T-helper 17 cell (primary cell): ENCODE results near the gene SLC12A7. TPM values are rescaled to one million over a fixed set of nuclear protein-coding genes. Genes with fewer than 3 reads are reported as not detected.

Experiments
- ATAC-seq: fragments of 150-1000 bp; cut with Tn5 transposase; 2 replicates; pipeline ENCODE4 v1.10.0; 2021; ENCODE audit warnings: mild to moderate bottlenecking, moderate library complexity
- DNase-seq, 3 donors: peaks; one replicate each; pipeline versions ENCODE4 v3.0.0 to v3.0.0-alpha.2; 2020 to 2021
- H3K9me3 ChIP-seq: one replicate; pipeline ENCODE4 v1.7.0; 2013; ENCODE audit warnings: low read length, mild to moderate bottlenecking; ENCODE audit not compliant: control insufficient read depth, poor library complexity, severe bottlenecking
- H3K27ac Mint-ChIP-seq: one replicate; pipeline ENCODE4 v1.8.0; 2022; ENCODE audit warnings: mild to moderate bottlenecking, moderate library complexity, mixed read lengths
- H3K27me3 Mint-ChIP-seq: one replicate; pipeline ENCODE4 v1.8.0; 2022; ENCODE audit warnings: mixed read lengths
- H3K36me3 Mint-ChIP-seq: one replicate; pipeline ENCODE4 v1.8.0; 2022; ENCODE audit warnings: low read depth, mixed read lengths
- H3K4me1 Mint-ChIP-seq: one replicate; pipeline ENCODE4 v1.8.0; 2022; ENCODE audit warnings: mild to moderate bottlenecking, mixed read lengths
- H3K4me3 Mint-ChIP-seq: one replicate; pipeline ENCODE4 v1.8.0; 2022; ENCODE audit warnings: mild to moderate bottlenecking, moderate library complexity, mixed read lengths
- total RNA-seq, 4 donors: library from RNA in 2 of 4; stranded (reverse) in 2 of 4; gene quantifications; one replicate each; pipeline ENCODE4 v1.2.3 and lab custom pipeline; 2022 to 2026

The SLC12A7 gene
- total RNA-seq, 2 donors from 2014 or later: 36.6 to 88.0 TPM

DNA sequence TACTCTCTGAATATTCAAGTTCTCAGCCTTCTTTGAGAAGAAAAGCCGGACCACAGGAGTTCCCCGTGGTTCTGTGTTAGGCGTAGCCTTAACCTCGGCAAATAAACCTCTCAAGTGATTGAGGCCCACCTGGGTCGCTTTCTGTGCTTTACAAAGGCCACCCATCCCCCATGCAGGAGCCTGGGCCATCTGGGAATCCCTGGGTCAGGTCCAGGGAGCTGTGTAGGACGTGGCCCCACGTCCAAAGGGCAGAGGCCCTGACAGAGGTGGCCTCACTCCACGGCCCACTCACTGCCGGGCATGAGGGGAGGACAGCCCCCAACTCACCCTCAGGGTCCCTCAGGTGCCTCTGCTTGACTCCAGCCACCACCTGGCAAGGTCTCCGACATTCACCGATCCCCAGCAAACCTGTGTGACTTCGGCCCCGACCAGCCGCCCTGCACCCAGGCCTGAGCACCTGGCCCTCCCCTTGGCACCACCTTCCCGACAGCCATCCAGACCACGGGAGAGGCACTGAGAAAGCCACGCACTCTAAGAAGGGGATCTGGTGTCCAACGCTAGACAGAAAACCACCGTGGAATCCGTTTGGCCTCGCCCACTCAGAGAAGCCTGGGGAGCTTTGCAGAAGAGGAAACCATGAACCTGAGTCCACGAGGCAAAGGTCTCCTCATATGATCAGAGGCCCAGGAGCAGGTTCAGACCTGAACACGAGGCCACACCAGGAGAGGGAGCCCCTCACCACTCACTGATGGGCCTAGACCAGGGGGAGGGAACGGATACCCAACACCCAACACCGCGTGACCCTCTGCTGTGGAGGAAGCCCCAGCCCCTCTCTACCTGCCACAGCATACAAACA, 4.5 kb downstream of the SLC12A7 start:
- no peaks in the 10 kb centered on the region for H3K27me3 Mint-ChIP-seq

DNA sequence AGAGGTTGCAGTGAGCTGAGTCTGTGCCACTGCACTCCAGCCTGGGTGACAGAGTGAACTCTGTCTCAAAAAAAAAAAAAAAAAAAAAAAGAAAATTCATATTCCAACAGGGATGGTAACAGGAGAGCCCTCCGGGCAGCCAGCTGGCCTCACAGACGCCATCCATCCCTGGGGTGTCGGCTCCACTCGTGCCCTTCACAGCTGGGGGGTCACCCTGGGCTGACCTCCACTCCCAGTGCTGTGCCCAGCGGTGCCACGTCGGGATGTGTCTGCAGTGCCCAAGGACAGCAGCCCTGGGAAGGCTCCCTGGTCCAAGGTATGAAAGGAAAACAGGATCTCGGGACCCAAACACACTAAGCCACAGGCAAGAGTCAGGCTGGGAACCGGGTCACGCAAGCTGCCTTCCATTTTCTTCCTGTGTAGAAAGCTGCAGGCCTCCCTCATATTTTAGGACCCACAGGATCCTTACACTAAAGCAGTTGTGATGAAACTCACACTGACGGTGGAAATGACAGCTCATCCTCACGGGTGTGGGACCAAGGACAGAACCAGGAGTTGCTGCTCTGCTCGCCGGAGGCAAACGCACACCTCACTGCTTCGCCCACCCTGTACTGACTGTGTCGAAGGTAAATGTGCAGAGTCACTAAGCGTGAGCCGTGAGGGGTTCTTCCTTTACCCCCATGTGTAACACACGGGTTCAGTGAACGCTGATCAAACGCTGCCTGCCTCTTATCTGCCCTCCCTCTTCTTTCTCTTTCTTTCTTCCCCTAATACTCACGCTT, 5.3 kb downstream of the SLC12A7 start:
- Mint-ChIP-seq H3K4me3 (peak overlapping the region; percentile 94), H3K27ac (peak overlapping the region; percentile 96), H3K36me3 (peaks cover 4% of the 10 kb centered on the region), H3K27me3 (no peaks in the 10 kb centered on the region), H3K4me1 (peaks cover 59% of the 10 kb centered on the region)
- H3K9me3 ChIP-seq: no peaks in the 10 kb centered on the region
- DNase-seq (no peak), ATAC-seq (no peak)

More for the DNA sequence above, 4.5 kb downstream of the SLC12A7 start:
- Mint-ChIP-seq H3K4me3 (peak overlapping the region; percentile 75), H3K4me1 (peaks cover 53% of the 10 kb centered on the region), H3K36me3 (peaks cover 4% of the 10 kb centered on the region), H3K27ac (peak overlapping the region; percentile 96)
- no peaks in the 10 kb centered on the region for H3K9me3 ChIP-seq
- DNase-seq (no peak), ATAC-seq (no peak)

DNA sequence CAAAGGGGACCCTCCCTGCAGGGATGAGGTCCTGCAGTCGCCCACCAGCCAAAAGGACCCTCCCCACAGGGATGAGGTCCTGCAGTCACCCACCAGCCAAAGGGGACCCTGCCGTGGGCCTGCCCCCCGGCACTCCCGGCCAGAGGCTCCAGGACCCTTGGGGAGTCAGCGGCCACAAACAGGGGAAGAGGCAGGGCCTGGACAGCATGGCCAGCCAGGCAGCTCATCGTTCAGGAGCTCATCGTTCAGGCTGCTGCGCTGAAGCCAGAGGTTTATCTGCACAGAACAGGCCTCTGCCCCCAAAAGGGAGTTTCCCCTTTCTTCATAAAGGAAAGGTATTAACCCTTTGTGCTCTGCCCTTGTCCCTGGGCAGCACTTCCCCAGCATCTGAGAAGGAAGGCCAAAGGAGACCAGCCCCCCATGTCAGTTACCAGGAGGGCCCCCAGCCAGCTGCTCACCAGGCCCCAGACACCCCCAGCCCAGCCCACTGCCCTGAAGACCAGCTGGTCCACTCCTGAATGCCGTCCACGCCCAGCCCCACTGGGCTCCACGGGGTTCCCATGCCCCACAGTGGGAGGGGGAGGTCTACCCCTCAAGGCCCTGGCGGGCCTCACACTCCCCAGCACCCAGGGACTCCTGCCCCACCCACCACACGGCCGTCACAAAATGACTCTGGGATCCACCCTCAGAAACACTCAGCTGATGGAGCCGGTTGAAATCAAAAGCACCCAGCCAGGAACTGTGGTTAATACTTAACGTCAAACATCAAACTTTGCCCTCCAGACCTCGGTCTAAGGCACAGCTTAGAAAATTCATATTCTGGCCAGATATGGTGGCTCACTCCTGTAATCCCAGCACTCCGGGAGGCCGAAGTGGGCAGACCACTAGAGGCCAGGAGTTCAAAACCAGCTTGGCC, 6.3 kb downstream of the SLC12A7 start:
- H3K4me1 Mint-ChIP-seq: peaks cover 59% of the 10 kb centered on the region

DNA sequence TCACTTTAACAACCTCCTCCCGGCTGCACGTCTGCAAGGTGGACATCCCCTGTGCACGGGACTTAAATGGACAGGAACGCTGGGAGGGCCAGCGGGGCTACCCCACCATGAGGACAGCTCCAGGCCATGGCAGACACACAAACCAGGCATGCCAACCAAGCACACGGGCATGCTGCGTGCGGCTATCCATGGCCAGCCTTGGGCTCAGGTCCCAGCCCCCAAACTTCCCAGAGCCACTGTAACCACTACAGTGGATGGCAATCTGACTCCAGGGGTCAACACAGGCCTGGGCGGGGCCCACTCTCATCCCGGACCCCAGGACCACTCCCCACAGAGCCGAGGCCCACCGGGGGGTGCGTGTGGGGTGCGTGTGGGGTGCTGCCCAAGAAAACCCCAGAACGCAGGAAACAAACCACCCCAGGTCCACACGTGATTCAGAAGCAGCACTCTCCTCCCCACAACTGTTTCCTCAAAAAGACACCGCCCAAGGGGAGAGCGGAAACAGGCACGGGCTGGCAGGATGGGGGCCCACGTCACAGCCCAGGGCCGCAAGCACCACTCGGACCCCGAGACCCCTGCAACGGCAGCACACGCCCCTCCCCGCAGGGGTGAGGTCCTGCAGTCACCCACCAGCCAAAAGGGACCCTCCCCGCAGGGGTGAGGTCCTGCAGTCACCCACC, 7.4 kb downstream of the SLC12A7 start:
- ATAC-seq: peak; percentile 62
- H3K4me3 Mint-ChIP-seq: peak overlapping the region; percentile 94
- H3K36me3 Mint-ChIP-seq: peaks cover 4% of the 10 kb centered on the region
- peak in 2 of 3 donors; percentile 48 to 50 for DNase-seq
- peaks cover 55% of the 10 kb centered on the region for H3K4me1 Mint-ChIP-seq
- H3K27ac Mint-ChIP-seq: peak overlapping the region; percentile 96
- H3K27me3 Mint-ChIP-seq: no peaks in the 10 kb centered on the region
- H3K9me3 ChIP-seq: no peaks in the 10 kb centered on the region

More for the DNA sequence above, 6.3 kb downstream of the SLC12A7 start:
- H3K27me3 Mint-ChIP-seq: no peaks in the 10 kb centered on the region
- peak; percentile 38 to 72 (median 69) for DNase-seq
- H3K27ac Mint-ChIP-seq: peak overlapping the region; percentile 96
- peak; percentile 86 for ATAC-seq
- peaks cover 4% of the 10 kb centered on the region for H3K36me3 Mint-ChIP-seq
- no peaks in the 10 kb centered on the region for H3K9me3 ChIP-seq
- H3K4me3 Mint-ChIP-seq: peak overlapping the region; percentile 94

DNA sequence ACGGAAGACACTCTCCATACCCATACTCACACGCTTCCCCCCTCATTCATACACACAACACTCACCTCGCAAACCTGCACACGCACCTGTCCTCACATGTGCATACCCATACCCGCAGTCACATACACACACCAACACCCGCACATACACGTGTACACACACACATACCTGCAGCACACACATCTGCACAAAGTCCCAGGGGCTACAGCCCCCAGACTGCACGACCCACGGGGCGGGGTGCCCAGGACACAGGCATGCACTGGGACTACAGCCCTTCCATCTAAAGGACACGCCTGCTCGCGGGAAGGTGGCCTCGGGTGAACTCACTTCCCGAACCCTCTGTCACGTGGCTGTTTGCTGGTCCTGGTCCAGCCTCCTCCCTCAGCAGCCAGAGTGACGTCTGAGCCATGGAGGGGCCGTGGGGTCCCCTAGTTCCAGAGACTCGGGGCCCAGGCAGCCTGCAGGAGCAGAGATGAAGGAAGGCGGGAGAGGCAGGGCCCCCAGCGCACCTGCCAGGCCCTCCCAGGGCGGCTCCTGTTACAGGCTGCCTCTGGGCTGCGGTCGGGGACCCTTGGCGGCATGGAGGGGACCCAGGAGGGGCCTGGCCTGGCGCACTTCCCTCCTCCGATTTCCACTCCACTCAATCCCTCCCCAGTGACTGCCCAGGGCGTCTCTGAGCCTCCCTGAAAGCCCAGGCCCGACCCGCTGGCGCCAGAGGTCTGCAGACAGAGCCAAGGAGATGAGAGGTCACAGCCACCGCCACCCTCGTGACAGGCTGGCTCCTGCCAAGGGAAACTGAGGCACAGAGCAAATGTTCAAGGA, 8.1 kb downstream of the SLC12A7 start:
- peaks cover 52% of the 10 kb centered on the region for H3K4me1 Mint-ChIP-seq
- peak overlapping the region; percentile 94 for H3K4me3 Mint-ChIP-seq
- ATAC-seq: no peak
- peak overlapping the region; percentile 96 for H3K27ac Mint-ChIP-seq
- no peaks in the 10 kb centered on the region for H3K9me3 ChIP-seq
- H3K27me3 Mint-ChIP-seq: no peaks in the 10 kb centered on the region
- no peak for DNase-seq
- H3K36me3 Mint-ChIP-seq: peaks cover 4% of the 10 kb centered on the region

DNA sequence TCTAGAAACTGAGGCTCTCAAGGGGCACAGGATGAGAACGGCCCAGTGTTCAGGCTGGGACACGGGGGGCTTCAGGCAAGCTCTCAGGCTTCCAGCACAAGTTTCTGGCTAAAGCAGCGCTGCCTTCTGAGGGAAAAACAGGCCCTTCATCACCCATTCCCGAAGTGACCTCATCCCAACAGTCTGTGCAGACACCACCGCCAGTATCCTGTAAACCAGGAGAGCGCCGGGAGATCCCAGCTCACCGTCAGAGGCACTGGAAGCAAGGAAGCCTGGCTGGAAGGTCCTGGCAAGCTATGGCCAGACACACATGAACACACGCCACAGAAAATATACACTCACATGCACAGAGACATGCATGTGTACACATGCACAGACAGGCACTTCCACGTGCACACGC, 8.8 kb downstream of the SLC12A7 start:
- ATAC-seq: no peak
- DNase-seq: no peak

DNA sequence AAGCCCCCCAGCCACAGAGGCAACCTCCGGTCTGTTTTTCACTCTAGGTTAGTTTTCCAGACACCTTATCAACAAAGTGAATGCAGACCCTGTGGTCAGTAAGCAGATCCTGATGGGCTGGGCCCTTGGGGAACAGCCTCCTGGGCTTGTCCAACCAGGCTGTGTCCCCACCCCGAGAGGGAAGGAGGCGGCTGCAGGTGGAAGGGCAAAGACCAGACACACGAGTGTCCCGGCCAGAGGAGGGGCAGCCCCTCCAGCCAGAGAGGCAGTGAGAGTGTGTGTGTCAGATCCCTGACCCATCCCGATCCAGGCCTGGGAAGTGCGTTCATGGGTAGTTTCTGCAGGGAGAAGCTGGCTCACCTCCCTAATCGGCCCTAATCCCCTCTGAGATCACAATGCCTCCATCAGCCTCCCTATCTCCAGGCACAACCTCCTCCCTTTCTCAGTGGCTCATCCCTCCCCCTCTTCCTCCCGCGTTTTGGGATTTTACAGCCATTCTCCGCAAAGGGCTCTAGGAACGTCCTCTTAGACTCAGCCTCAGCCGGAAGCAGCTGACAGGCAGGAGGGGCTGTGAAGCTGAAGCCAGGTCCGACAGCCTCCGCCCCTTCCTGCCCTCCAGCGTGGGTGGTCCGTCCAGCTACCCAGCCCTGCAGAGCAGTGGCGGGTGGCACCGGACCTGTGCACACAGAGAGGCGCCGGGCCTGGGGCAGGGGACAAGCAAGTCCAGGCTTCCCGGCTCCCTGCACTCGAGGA, 9.7 kb downstream of the SLC12A7 start:
- H3K27me3 Mint-ChIP-seq: no peaks in the 10 kb centered on the region
- peaks cover 4% of the 10 kb centered on the region for H3K36me3 Mint-ChIP-seq
- DNase-seq: no peak
- H3K4me3 Mint-ChIP-seq: peak overlapping the region; percentile 3
- no peaks in the 10 kb centered on the region for H3K9me3 ChIP-seq
- peak overlapping the region; percentile 3 for H3K27ac Mint-ChIP-seq
- peaks cover 41% of the 10 kb centered on the region for H3K4me1 Mint-ChIP-seq
- no peak for ATAC-seq

More for the DNA sequence above, 8.8 kb downstream of the SLC12A7 start:
- Mint-ChIP-seq H3K4me1 (peaks cover 48% of the 10 kb centered on the region), H3K36me3 (peaks cover 4% of the 10 kb centered on the region), H3K27me3 (no peaks in the 10 kb centered on the region), H3K27ac (peak overlapping the region; percentile 96), H3K4me3 (peak overlapping the region; percentile 94)
- H3K9me3 ChIP-seq: no peaks in the 10 kb centered on the region

DNA sequence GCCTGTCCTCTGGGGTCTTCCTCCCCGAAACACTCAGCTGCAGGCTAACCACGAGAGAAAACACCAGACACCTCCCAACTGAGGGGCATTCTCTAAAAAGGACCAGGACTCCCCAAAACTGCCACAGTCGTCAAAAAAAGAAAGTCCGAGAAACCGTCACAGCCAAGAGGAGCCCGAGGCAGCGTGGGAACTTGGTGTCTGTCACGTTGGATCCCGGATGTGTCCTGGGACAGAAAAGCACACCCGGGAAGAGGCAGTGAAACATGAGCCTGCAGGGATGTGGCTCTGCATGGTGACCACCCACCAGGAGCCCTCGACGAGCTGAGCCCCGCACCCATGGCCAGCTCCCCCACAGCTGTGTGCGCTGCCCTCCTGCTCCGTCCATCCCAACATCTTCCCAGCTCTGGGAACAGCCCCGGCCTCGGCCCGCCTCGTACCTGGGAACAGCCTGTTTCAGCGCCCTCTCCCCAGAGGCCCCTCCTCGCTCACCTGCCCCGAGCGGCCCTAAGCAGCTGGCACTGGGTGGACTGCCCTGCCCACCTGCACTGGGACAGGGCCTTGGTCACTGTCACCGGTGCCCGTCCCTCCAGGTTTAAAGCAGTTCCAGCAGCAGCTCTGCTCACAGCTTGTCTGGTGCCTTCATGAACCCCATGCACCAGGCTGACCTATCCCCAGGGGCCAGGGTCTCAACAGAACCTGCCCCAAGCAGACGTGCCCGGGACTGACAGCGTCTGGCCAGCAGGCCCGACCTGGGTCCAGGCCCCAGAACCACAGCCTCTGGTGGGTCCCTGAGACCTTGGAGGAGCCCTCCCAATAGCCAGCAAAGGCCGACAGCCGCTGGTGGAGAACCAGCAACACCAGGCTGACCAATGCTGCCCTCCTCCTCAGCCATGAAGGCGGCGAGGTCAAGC, 10.9 kb downstream of the SLC12A7 start:
- no peaks in the 10 kb centered on the region for H3K27me3 Mint-ChIP-seq
- H3K4me1 Mint-ChIP-seq: peaks cover 38% of the 10 kb centered on the region
- no peaks in the 10 kb centered on the region for H3K9me3 ChIP-seq

DNA sequence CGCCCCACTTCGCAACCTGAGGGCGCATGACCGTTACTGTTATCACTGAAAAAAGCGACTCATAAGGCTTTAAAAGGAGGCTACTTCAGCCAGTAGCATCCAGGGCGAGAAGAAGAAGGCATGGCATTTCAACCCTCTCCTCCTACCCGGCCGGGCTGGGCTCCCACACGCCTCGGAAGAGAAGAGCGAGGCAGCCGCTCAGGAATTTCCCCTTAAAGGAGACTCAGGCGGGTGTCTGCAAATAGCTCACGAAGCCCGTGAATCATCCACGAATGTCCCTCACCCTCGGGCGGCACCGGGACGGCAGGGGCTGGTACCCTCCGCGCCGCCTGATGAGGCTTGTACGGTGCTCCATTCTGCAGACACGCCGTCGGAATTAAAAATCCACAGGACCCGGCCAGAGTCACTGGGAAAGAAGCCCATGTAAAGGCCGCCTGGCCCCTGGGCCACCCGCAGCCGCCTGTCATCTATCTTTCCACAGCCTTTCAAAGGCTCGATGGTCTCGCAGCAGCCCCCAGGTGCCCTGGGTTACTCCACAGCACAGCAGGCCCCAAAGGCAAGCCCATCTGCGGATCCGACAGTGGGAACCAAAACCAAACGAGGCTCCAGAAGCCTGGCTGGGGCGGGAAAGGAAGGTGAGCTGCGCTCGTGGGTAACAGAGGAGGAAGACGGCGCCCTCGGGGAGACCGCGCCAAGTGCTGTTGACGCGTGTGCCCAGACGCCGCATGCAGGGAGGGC, 11.8 kb downstream of the SLC12A7 start:
- Mint-ChIP-seq H3K27ac (peak overlapping the region; percentile 82), H3K36me3 (peaks cover 4% of the 10 kb centered on the region), H3K4me3 (peak overlapping the region; percentile 19), H3K4me1 (peaks cover 33% of the 10 kb centered on the region), H3K27me3 (no peaks in the 10 kb centered on the region)
- DNase-seq (no peak), ATAC-seq (no peak)
- no peaks in the 10 kb centered on the region for H3K9me3 ChIP-seq

More for the DNA sequence above, 10.9 kb downstream of the SLC12A7 start:
- Mint-ChIP-seq H3K36me3 (peaks cover 4% of the 10 kb centered on the region), H3K4me3 (peak overlapping the region; percentile 19), H3K27ac (peak overlapping the region; percentile 82)
- DNase-seq (no peak), ATAC-seq (no peak)

DNA sequence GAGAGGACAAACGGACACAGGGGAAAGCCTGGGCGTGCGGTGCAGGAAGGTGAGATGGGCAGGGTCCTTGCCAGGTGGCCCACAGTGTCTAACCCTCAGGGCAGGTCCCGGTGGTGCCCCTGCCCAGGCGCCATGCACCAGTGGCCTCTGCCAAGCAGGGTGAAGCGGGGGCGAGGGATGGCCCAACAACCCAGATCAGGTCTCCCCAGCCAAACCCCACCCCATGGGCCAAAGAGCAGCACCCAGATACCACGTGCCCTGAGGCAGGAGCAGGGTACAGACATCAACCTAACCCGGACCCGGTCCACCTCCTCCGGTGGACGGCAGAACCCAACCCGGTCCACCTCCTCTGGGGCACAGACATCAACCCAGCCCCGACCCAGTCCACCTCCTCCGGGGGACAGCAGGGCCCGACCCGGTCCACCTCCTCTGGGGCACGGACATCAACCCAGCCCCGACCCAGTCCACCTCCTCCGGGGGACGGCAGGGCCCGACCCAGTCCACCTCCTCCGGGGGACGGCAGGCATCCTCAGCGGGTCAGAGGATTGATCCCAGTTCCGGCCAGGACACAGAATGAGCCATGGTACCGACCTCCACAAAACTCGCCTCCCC, 12.8 kb downstream of the SLC12A7 start:
- Mint-ChIP-seq H3K27me3 (no peaks in the 10 kb centered on the region), H3K4me3 (peak overlapping the region; percentile 1), H3K36me3 (peaks cover 4% of the 10 kb centered on the region), H3K27ac (peak overlapping the region; percentile 82), H3K4me1 (peaks cover 25% of the 10 kb centered on the region)
- DNase-seq: no peak
- H3K9me3 ChIP-seq: no peaks in the 10 kb centered on the region
- ATAC-seq: no peak
